IMR-90 (cell line): Measurements from ENCODE around the gene RNF217. TPM values are rescaled to one million over a fixed set of nuclear protein-coding genes. Genes with fewer than 3 reads are reported as not detected.

ENCODE experiments used
- ATAC-seq: fragments of 200-7000 bp; cut with Tn5 transposase; 2 replicates; pipeline ENCODE4 v1.9.1; 2020; ENCODE audit warnings: low read depth, mild to moderate bottlenecking, moderate library complexity
- BruUV-seq: library from RNA; stranded (reverse); fragments of 400-500 nt; replicated peaks from 2 replicates; lab custom pipeline; 2021; lab: Mats Ljungman, UMichigan
- CTCF ChIA-PET: fragments of 300-600 bp; formaldehyde crosslinking; extraction: SDS; loops from one replicate; lab custom pipeline; 2021; ENCODE audit warnings: antibody characterized with exemption; lab: Yijun Ruan, JAX
- POLR2A ChIA-PET: fragments of 300-600 bp; sonication (Branson Sonifier 250); formaldehyde crosslinking; loops from one replicate; lab custom pipeline; 2022; ENCODE audit warnings: antibody characterized with exemption; ENCODE audit not compliant: unreplicated experiment; lab: Charles Lee
- DNase-seq: peaks from one replicate; pipeline ENCODE4 v3.0.0; 2013
- H2AFZ ChIP-seq: replicated peaks from 2 replicates; pipeline ENCODE3; 2013; ENCODE audit warnings: low read length, mild to moderate bottlenecking; ENCODE audit not compliant: poor library complexity
- H2AK5ac ChIP-seq: 2 replicates; pipeline ENCODE4 v1.6.1; 2013; ENCODE audit warnings: low read depth, low read length, inconsistent platforms
- H2AK9ac ChIP-seq: replicated peaks from 2 replicates; pipeline ENCODE3; 2013; ENCODE audit warnings: mild to moderate bottlenecking, low read depth, low read length, moderate library complexity; ENCODE audit not compliant: poor library complexity
- H2BK120ac ChIP-seq: 2 replicates; pipeline ENCODE4 v1.6.1; 2013; ENCODE audit warnings: low read depth, low read length, inconsistent platforms
- H2BK15ac ChIP-seq: 3 replicates; pipeline ENCODE4 v1.6.1; 2013; ENCODE audit warnings: low read depth, low read length, inconsistent platforms
- H2BK20ac ChIP-seq: 2 replicates; pipeline ENCODE4 v1.6.1; 2013; ENCODE audit warnings: low read depth, mild to moderate bottlenecking, inconsistent platforms, low read length, moderate library complexity
- H2BK5ac ChIP-seq: 2 replicates; pipeline ENCODE4 v1.6.1; 2013; ENCODE audit warnings: mild to moderate bottlenecking, low read depth, low read length, inconsistent platforms; ENCODE audit not compliant: poor library complexity, severe bottlenecking
- H3K14ac ChIP-seq: replicated peaks from 2 replicates; pipeline ENCODE4 v1.6.1; 2013; ENCODE audit warnings: low read depth, low read length, inconsistent platforms
- H3K18ac ChIP-seq: 2 replicates; pipeline ENCODE4 v1.6.1; 2013; ENCODE audit warnings: low read depth, low read length, control low read depth
- H3K23ac ChIP-seq: 2 replicates; pipeline ENCODE4 v1.6.1; 2013; ENCODE audit warnings: low read depth, low read length, inconsistent platforms
- H3K27ac ChIP-seq: 2 replicates; pipeline ENCODE4 v1.5.1; 2013; ENCODE audit warnings: mild to moderate bottlenecking, control low read depth, low read length; ENCODE audit not compliant: insufficient read depth
- H3K27me3 ChIP-seq: 2 replicates; pipeline ENCODE4 v1.6.1; 2013; ENCODE audit warnings: low read length; ENCODE audit not compliant: control insufficient read depth, insufficient read depth
- H3K36me3 ChIP-seq: 2 replicates; pipeline ENCODE4 v1.6.1; 2013; ENCODE audit warnings: low read length, mixed read lengths; ENCODE audit not compliant: control insufficient read depth, insufficient read depth
- H3K4ac ChIP-seq: 2 replicates; pipeline ENCODE4 v1.6.1; 2013; ENCODE audit warnings: low read depth, low read length, inconsistent platforms
- H3K4me1 ChIP-seq: 2 replicates; pipeline ENCODE4 v1.6.1; 2013; ENCODE audit warnings: low read length, mixed read lengths; ENCODE audit not compliant: control insufficient read depth, insufficient read depth
- H3K4me2 ChIP-seq: 2 replicates; pipeline ENCODE4 v1.6.1; 2013; ENCODE audit warnings: low read depth, mild to moderate bottlenecking, control low read depth, low read length, moderate library complexity
- H3K4me3 ChIP-seq: 2 replicates; pipeline ENCODE4 v1.5.1; 2013; ENCODE audit warnings: low read depth, mild to moderate bottlenecking, control low read depth, low read length, moderate library complexity; ENCODE audit not compliant: insufficient read depth
- H3K56ac ChIP-seq: 2 replicates; pipeline ENCODE4 v1.6.1; 2013; ENCODE audit warnings: low read length, inconsistent platforms; ENCODE audit not compliant: insufficient read depth; ENCODE audit errors: extremely low read depth
- H3K79me1 ChIP-seq, 2 experiments: 2 replicates each; pipeline ENCODE4 v1.6.1; 2013; ENCODE audit warnings: low read length in 2 of 2, inconsistent platforms in 1 of 2, low read depth in 1 of 2
- H3K9ac ChIP-seq: 2 replicates; pipeline ENCODE4 v1.6.1; 2013; ENCODE audit warnings: low read depth, low read length, control low read depth
- H3K9me1 ChIP-seq: 2 replicates; pipeline ENCODE4 v1.6.1; 2013; ENCODE audit warnings: low read length, inconsistent platforms; ENCODE audit not compliant: insufficient read depth
- H3K9me3 ChIP-seq: 2 replicates; pipeline ENCODE4 v1.6.1; 2013; ENCODE audit warnings: low read length; ENCODE audit not compliant: control insufficient read depth, insufficient read depth
- H4K20me1 ChIP-seq: 2 replicates; pipeline ENCODE4 v1.6.1; 2013; ENCODE audit warnings: low read length, inconsistent platforms; ENCODE audit not compliant: insufficient read depth
- H4K5ac ChIP-seq: 2 replicates; pipeline ENCODE4 v1.6.1; 2013; ENCODE audit warnings: mild to moderate bottlenecking, low read depth, low read length, control low read depth
- H4K8ac ChIP-seq, 2 experiments: 2 replicates each; pipeline ENCODE4 v1.6.1; 2013; ENCODE audit warnings: low read depth in 2 of 2, low read length in 2 of 2, control low read depth in 1 of 2, inconsistent platforms in 1 of 2
- H4K91ac ChIP-seq: 2 replicates; pipeline ENCODE4 v1.6.1; 2013; ENCODE audit warnings: low read depth, low read length, inconsistent platforms; ENCODE audit not compliant: insufficient read depth
- BHLHE40 ChIP-seq: fragments of 150-350 bp; IDR thresholded peaks from 2 replicates; pipeline ENCODE4 v1.6.1; 2016; ENCODE audit warnings: mild to moderate bottlenecking, low read depth, low read length
- CHD1 ChIP-seq: IDR thresholded peaks from 2 replicates; pipeline ENCODE4 v1.6.1; 2012; ENCODE audit warnings: low read depth, low read length, improper control_type of control experiment
- MAZ ChIP-seq: IDR thresholded peaks from 2 replicates; pipeline ENCODE4 v1.6.1; 2012; ENCODE audit warnings: low read depth, mild to moderate bottlenecking, low read length, improper control_type of control experiment, moderate library complexity, borderline replicate concordance
- MXI1 ChIP-seq: IDR thresholded peaks from 2 replicates; pipeline ENCODE4 v1.6.1; 2012; ENCODE audit warnings: low read depth, mild to moderate bottlenecking, low read length, moderate library complexity, borderline replicate concordance
- RAD21 ChIP-seq: IDR thresholded peaks from 2 replicates; pipeline ENCODE4 v1.6.1; 2012; ENCODE audit warnings: low read length, improper control_type of control experiment
- RFX5 ChIP-seq: IDR thresholded peaks from 2 replicates; pipeline ENCODE4 v1.8.0; 2012; ENCODE audit warnings: low read depth, mild to moderate bottlenecking, low read length, moderate library complexity
- WGBS, 2 experiments: methylation state at CpG; one replicate each; pipeline versions ENCODE4 v1.1.5 to v1.1.7; 2013; ENCODE audit warnings: missing lambda C conversion rate in 2 of 2; ENCODE audit not compliant: insufficient read length in 1 of 2; ENCODE audit errors: extremely low coverage in 2 of 2; 5-methylcytosine and 5-hydroxymethylcytosine counted together
- dilution Hi-C: fragments of 300-500 bp; cut with HindIII; formaldehyde crosslinking; loops from one replicate; pipeline ENCODE4 v1.14.3; 2018; ENCODE audit warnings: low sequenced_read_pairs; ENCODE audit not compliant: unreplicated experiment
- in situ Hi-C: fragments of 300-500 bp; cut with MboI; formaldehyde crosslinking; loops from 3 replicates; pipeline ENCODE4 v1.14.3; 2019; ENCODE audit warnings: low sequenced_read_pairs, inconsistent platforms, mixed read lengths
- intact Hi-C: fragments of 100-400 bp; cut with micrococcal nuclease; formaldehyde crosslinking; loops from 2 replicates; pipeline ENCODE4 v1.10.0; 2022
- polyA plus RNA-seq, 3 experiments: library from polyadenylated mRNA; depleted of rRNA; stranded (reverse); fragments of >200 nt; gene quantifications; 2 replicates each; pipeline ENCODE4 v1.2.3, GENCODE V29; 2012; ENCODE audit warnings: low replicate concordance in 1 of 3
- total RNA-seq: library from RNA; depleted of rRNA; stranded (reverse); fragments of >200 nt; gene quantifications from 2 replicates; pipeline ENCODE4 v1.2.3, GENCODE V29; 2012
- TF ChIP-seq, protein P1 (sequence below): conservative IDR thresholded peaks from 2 replicates; pipeline ENCODE4 v1.5.1; 2012; ENCODE audit warnings: mild to moderate bottlenecking, low read depth, low read length, improper control_type of control experiment

RNF217 gene
- total and polyA plus RNA-seq, 2 of the 4 experiments (the other 2 are of a cell fraction) = 11.7 to 20.4 TPM

DNA sequence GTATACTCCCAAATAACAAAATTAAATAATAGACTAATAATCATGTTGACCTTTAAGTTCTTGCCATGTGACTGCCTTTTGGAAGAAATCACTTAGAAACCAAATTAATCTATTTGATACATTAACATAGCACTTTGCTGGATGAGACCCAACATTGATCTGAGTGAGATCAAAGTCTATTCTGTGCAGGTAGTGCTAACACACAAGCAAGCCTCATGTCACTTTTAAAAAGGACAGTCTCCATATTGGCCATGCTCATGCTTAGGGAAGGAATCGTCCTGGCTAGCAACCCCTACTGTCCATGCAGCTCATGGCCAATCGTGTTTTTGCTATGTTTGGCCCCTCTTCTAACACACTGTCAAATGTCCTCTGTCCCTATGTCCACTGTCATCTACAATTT is 35.8 kb upstream of the RNF217 start:
- Histone ChIP-seq H2AK9ac (no peak overlapping the region), H3K79me1 (no peaks in the 10 kb centered on the region), H2AFZ (no peak overlapping the region), H3K4me2 (no peak overlapping the region), H3K18ac (no peak overlapping the region), H3K4ac (no peak overlapping the region), H4K91ac (no peak overlapping the region), H4K8ac (no peak overlapping the region), H3K56ac (no peak overlapping the region), H3K36me3 (peaks cover 15% of the 10 kb centered on the region), H4K20me1 (no peaks in the 10 kb centered on the region), H2AK5ac (no peak overlapping the region), H2BK5ac (no peak overlapping the region), H3K27me3 (no peaks in the 10 kb centered on the region), H2BK15ac (no peak overlapping the region), H2BK20ac (no peak overlapping the region), H3K27ac (no peak overlapping the region), H3K4me1 (no peaks in the 10 kb centered on the region), H3K9me1 (no peaks in the 10 kb centered on the region), H3K23ac (no peak overlapping the region), H3K9me3 (no peaks in the 10 kb centered on the region), H2BK120ac (no peak overlapping the region), H3K9ac (no peak overlapping the region), H3K4me3 (no peak overlapping the region), H3K14ac (no peak overlapping the region), H4K5ac (no peak overlapping the region)
- in situ Hi-C loops (no loop called here), dilution Hi-C loops (no loop called here), intact Hi-C loops (no loop called here)
- TF ChIP-seq MXI1 (no peak), MAZ (no peak), RFX5 (no peak), CHD1 (no peak), RAD21 (no peak), BHLHE40 (no peak)
- TF ChIP-seq, protein P1, sequence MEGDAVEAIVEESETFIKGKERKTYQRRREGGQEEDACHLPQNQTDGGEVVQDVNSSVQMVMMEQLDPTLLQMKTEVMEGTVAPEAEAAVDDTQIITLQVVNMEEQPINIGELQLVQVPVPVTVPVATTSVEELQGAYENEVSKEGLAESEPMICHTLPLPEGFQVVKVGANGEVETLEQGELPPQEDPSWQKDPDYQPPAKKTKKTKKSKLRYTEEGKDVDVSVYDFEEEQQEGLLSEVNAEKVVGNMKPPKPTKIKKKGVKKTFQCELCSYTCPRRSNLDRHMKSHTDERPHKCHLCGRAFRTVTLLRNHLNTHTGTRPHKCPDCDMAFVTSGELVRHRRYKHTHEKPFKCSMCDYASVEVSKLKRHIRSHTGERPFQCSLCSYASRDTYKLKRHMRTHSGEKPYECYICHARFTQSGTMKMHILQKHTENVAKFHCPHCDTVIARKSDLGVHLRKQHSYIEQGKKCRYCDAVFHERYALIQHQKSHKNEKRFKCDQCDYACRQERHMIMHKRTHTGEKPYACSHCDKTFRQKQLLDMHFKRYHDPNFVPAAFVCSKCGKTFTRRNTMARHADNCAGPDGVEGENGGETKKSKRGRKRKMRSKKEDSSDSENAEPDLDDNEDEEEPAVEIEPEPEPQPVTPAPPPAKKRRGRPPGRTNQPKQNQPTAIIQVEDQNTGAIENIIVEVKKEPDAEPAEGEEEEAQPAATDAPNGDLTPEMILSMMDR = no peak
- no peak for ATAC-seq
- no TSS peak for BruUV-seq
- no peak for DNase-seq
- 100% methylated on average over 1 of the region's 2 CpGs; no CpG with 5 or more reads in 1 of the 2 experiments for WGBS, 2 experiments
- ChIA-PET POLR2A (no interaction called here), CTCF (interaction anchor here (0.6 kb wide), 1 partner anchor 169 kb away, joined by 3 read pairs; no protein-coding TSS in a partner anchor)
